HepG2 (cell line): Measurements from ENCODE around the gene ERV3-1. TPM values are rescaled to one million over a fixed set of nuclear protein-coding genes. Genes with fewer than 3 reads are reported as not detected.

Experiments
- ATAC-seq: fragments of 200-7000 bp; cut with Tn5 transposase; 3 replicates; pipeline ENCODE4 v1.9.1; 2020; ENCODE audit warnings: mild to moderate bottlenecking, moderate library complexity
- BruUV-seq: library from RNA; stranded (reverse); fragments of 400-500 nt; replicated peaks from 2 replicates; lab custom pipeline; 2021; lab: Mats Ljungman, UMichigan
- CTCF ChIA-PET: fragments of 300-600 bp; formaldehyde crosslinking; extraction: SDS; loops from one replicate; lab custom pipeline; 2021; ENCODE audit warnings: low total read pairs, inconsistent platforms, low intra/inter-chr PET ratio; lab: Yijun Ruan, JAX
- POLR2A ChIA-PET: fragments of 350-600 bp; sonication (Branson Sonifier 250); formaldehyde crosslinking; loops from one replicate; lab custom pipeline; 2020; ENCODE audit warnings: antibody characterized with exemption, inconsistent platforms; lab: Yijun Ruan, JAX
- DNase-seq: peaks from one replicate; pipeline ENCODE4 v3.0.0-alpha.2; 2015; ENCODE audit warnings: low spot score
- FAIRE-seq: peaks from 3 replicates; lab custom pipeline; 2011; peaks lifted over from hg19 to GRCh38; lab: Jason Lieb, UNC
- H2AFZ ChIP-seq: one replicate; pipeline ENCODE4 v1.6.1; 2011; ENCODE audit warnings: low read length, inconsistent platforms
- H3K27ac ChIP-seq: fragments of 300-600 bp; 3 replicates; pipeline ENCODE4 v1.8.0; 2011; ENCODE audit warnings: mixed run types, mild to moderate bottlenecking, mixed read lengths, low read length, inconsistent platforms; ENCODE audit not compliant: insufficient read depth; ENCODE audit errors: extremely low read length
- H3K27me3 ChIP-seq, 2 experiments: fragments of 200-600 bp in 1 of 2; 2 replicates in 1 of 2; 3 replicates in 1 of 2; pipeline versions ENCODE4 v1.6.0 to v1.8.0; 2011; ENCODE audit warnings: low read length in 2 of 2, mild to moderate bottlenecking in 2 of 2, moderate library complexity in 2 of 2, inconsistent platforms in 1 of 2; ENCODE audit not compliant: insufficient read depth in 2 of 2, control insufficient read depth in 1 of 2
- H3K36me3 ChIP-seq, 2 experiments: fragments of 200-600 bp in 1 of 2; replicated peaks in 1 of 2; 2 replicates in 1 of 2; 3 replicates in 1 of 2; pipeline versions ENCODE4 v1.5.1 to v1.8.0; 2011; ENCODE audit warnings: low read length in 2 of 2, inconsistent platforms in 1 of 2; ENCODE audit not compliant: insufficient read depth in 2 of 2, control insufficient read depth in 1 of 2
- H3K4me1 ChIP-seq: 2 replicates; pipeline ENCODE4 v1.5.1; 2012; ENCODE audit warnings: low read length, inconsistent platforms; ENCODE audit not compliant: insufficient read depth
- H3K4me2 ChIP-seq: 2 replicates; pipeline ENCODE4 v1.6.0; 2011; ENCODE audit warnings: low read depth, low read length, inconsistent platforms
- H3K4me3 ChIP-seq, 3 experiments: fragments of 200-600 bp in 1 of 3; sonication (generic), shearing (Covaris generic) in 1 of 3; replicated peaks in 1 of 3; 2 replicates each; pipeline ENCODE4 v1.5.1; 2011 to 2016; ENCODE audit warnings: low read length in 3 of 3, inconsistent platforms in 2 of 3, low read depth in 2 of 3, mild to moderate bottlenecking in 2 of 3, control low read depth in 1 of 3, mixed read lengths in 1 of 3; ENCODE audit not compliant: insufficient read depth in 1 of 3
- H3K79me2 ChIP-seq: one replicate; pipeline ENCODE4 v1.6.1; 2011; ENCODE audit warnings: low read length, inconsistent platforms; ENCODE audit not compliant: insufficient read depth
- H3K9ac ChIP-seq: 2 replicates; pipeline ENCODE4 v1.6.0; 2011; ENCODE audit warnings: mild to moderate bottlenecking, low read depth, low read length, inconsistent platforms; ENCODE audit not compliant: insufficient read depth
- H3K9me3 ChIP-seq: 2 replicates; pipeline ENCODE4 v1.5.1; 2012; ENCODE audit warnings: mild to moderate bottlenecking, low read length
- H4K20me1 ChIP-seq: 2 replicates; pipeline ENCODE4 v1.6.0; 2011; ENCODE audit warnings: inconsistent platforms, mild to moderate bottlenecking, low read length, moderate library complexity; ENCODE audit not compliant: insufficient read depth
- AGO2 ChIP-seq: fragments of 200-400 bp; formaldehyde crosslinking; optimal IDR thresholded peaks from 2 replicates; pipeline ENCODE3; 2017; ENCODE audit warnings: mild to moderate bottlenecking, low read depth, low read length, moderate library complexity
- FOSL2 ChIP-seq: sonication (generic); formaldehyde crosslinking; IDR thresholded peaks from 2 replicates; pipeline ENCODE4 v1.4.0; 2020; ENCODE audit warnings: missing genetic modification reagents
- FOXK1 ChIP-seq: sonication (generic); formaldehyde crosslinking; IDR thresholded peaks from 2 replicates; pipeline ENCODE4 v1.4.0; 2020; ENCODE audit warnings: low read depth, missing genetic modification reagents, borderline replicate concordance
- GATAD1 ChIP-seq: IDR thresholded peaks from 2 replicates; pipeline ENCODE4 v1.6.1; 2016; ENCODE audit warnings: missing genetic modification reagents, missing compliant biosample characterization
- HNF4A ChIP-seq: sonication (generic); formaldehyde crosslinking; IDR thresholded peaks from 2 replicates; pipeline ENCODE4 v1.4.0; 2020; ENCODE audit warnings: missing genetic modification reagents
- IKZF4 ChIP-seq: sonication (generic); formaldehyde crosslinking; IDR thresholded peaks from 2 replicates; pipeline ENCODE4 v1.5.1; 2020; ENCODE audit warnings: borderline replicate concordance, mild to moderate bottlenecking, low read depth, missing genetic modification reagents; ENCODE audit errors: not compliant biosample characterization
- POLR2AphosphoS2 ChIP-seq: IDR thresholded peaks from 2 replicates; pipeline ENCODE4 v1.6.1; 2011; ENCODE audit warnings: low read depth, low read length, improper control_type of control experiment
- SP4 ChIP-seq: sonication (generic); formaldehyde crosslinking; IDR thresholded peaks from 2 replicates; pipeline ENCODE4 v1.8.1; 2023; ENCODE audit warnings: mild to moderate bottlenecking, missing genetic modification reagents
- TAF1 ChIP-seq: sonication (generic); formaldehyde crosslinking; IDR thresholded peaks from 2 replicates; pipeline ENCODE4 v1.4.0; 2020; ENCODE audit warnings: missing genetic modification reagents
- XRCC5 ChIP-seq: fragments of 200-400 bp; formaldehyde crosslinking; optimal IDR thresholded peaks from 2 replicates; pipeline ENCODE3; 2017; ENCODE audit warnings: mild to moderate bottlenecking, low read length
- ZFX ChIP-seq: sonication (generic); formaldehyde crosslinking; IDR thresholded peaks from 2 replicates; pipeline ENCODE4 v1.4.0; 2020; ENCODE audit warnings: mild to moderate bottlenecking, low read depth, missing genetic modification reagents, moderate library complexity
- ZNF383 ChIP-seq: sonication (generic); formaldehyde crosslinking; IDR thresholded peaks from 2 replicates; pipeline ENCODE4 v1.4.0; 2020; ENCODE audit warnings: missing genetic modification reagents, mild to moderate bottlenecking, borderline replicate concordance
- ZNF558 ChIP-seq: sonication (generic); formaldehyde crosslinking; IDR thresholded peaks from 2 replicates; pipeline ENCODE4 v1.9.0; 2022; ENCODE audit warnings: mild to moderate bottlenecking, missing genetic modification reagents, borderline replicate concordance
- ZNF709 ChIP-seq: sonication (generic); formaldehyde crosslinking; IDR thresholded peaks from 2 replicates; pipeline ENCODE4 v1.5.0; 2020; ENCODE audit warnings: mild to moderate bottlenecking, missing genetic modification reagents
- ZNF772 ChIP-seq: sonication (generic); formaldehyde crosslinking; IDR thresholded peaks from 2 replicates; pipeline ENCODE4 v1.5.0; 2020; ENCODE audit warnings: mild to moderate bottlenecking, missing genetic modification reagents
- ZSCAN20 ChIP-seq: sonication (generic); formaldehyde crosslinking; IDR thresholded peaks from 2 replicates; pipeline ENCODE4 v1.4.0; 2020; ENCODE audit warnings: missing genetic modification reagents, mild to moderate bottlenecking, borderline replicate concordance
- WGBS: methylation state at CpG from one replicate; pipeline ENCODE4 v1.1.6; 2017; ENCODE audit warnings: low lambda C conversion rate; 5-methylcytosine and 5-hydroxymethylcytosine counted together
- in situ Hi-C: cut with HindIII; loops from 2 replicates; pipeline ENCODE4 v1.10.0; 2017; ENCODE audit warnings: low pct_unique_long_range_greater_than_20kb; ENCODE audit not compliant: extremely low pct_ligation_motif_present
- intact Hi-C: fragments of 100-400 bp; cut with micrococcal nuclease; formaldehyde crosslinking; loops from one replicate; pipeline ENCODE4 v1.10.0; 2022; ENCODE audit not compliant: unreplicated experiment
- polyA plus RNA-seq, 8 experiments: library from polyadenylated mRNA; depleted of rRNA in 3 of 8; stranded (reverse) in 7 of 8; unstranded in 1 of 8; fragments of >200 nt; fragmentation: Illumina TruSeq in 4 of 8; extraction: Trizol in 4 of 8; gene quantifications; 2 replicates each; pipeline versions ENCODE4 v1.2.1 to v1.2.3, GENCODE V29; 2011 to 2016; ENCODE audit warnings: low read depth in 4 of 8, missing spikeins in 1 of 8, mixed read lengths in 1 of 8; ENCODE audit not compliant: insufficient read depth in 1 of 8
- total RNA-seq, 5 experiments: library from RNA; depleted of rRNA; stranded (reverse); fragments of >200 nt; fragmentation: Illumina TruSeq; extraction: Trizol; gene quantifications; 2 replicates each; pipeline ENCODE4 v1.2.3, GENCODE V29; 2016; ENCODE audit warnings: low read depth in 1 of 5
- TF ChIP-seq, protein P1 (sequence below): sonication (generic); formaldehyde crosslinking; IDR thresholded peaks from 2 replicates; pipeline ENCODE4 v1.4.0; 2020; ENCODE audit warnings: missing genetic modification reagents, borderline replicate concordance
- TF ChIP-seq, protein P2 (sequence below): IDR thresholded peaks from 2 replicates; pipeline ENCODE4 v1.6.1; 2018; ENCODE audit warnings: missing genetic modification reagents

Gene ERV3-1
- total and polyA plus RNA-seq, 2 of the 13 experiments (the other 11 are each of a cell fraction or from before 2014, with no cell fraction given), result 20.4 to 86.3 TPM

DNA sequence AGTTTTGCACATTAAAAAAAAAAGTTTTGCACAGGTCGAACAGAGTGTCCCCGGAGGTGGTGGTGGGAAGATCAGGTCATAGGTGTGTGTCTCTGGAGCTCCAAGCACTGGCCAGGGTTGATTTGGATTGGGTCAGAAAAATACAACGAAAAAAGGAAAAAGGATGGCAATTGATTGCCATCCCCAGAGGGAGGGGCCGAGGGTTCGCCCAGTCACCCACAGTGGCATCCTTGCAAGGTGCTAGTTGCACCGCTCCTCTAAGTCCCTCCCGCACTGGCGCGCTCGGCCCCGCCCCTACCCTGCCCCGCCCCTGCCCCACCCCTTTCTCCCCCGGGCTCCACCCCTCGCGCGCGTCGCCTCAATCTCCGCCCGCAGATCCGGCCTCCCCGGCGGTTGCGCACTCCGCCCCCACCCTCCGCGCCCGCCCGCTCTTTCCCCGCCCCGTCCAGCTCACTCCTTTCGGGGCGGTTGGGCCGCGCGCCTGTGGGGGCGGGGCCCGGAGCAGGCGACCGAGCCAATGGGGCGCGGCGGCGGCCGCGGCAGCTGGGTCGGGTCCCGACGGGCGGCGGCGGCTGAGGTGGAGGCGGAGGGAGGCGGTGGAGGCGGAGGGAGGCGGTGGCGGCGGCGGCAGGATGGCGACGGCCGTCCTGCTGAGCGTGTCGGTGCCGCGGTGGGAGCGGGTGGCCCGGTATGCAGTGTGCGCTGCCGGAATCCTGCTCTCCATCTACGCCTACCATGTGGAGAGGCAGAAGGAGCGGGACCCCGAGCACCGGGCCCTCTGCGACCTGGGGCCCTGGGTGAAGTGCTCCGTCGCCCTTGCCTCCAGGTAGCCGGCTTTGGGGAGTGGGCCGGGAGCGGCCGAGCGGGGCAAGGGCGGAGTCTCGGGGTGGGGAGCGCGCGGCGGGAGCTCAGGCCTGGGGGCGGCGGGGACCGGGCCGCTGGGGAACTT lies 31.5 kb upstream of the ERV3-1 start:
- Histone ChIP-seq H4K20me1 (peaks cover 11% of the 10 kb centered on the region; the same call in 1 of the 2 replicates), H3K9ac (peak overlapping the region; percentile 83), H3K9me3 (no peaks in the 10 kb centered on the region), H3K79me2 (peaks cover 32% of the 10 kb centered on the region), H3K36me3 (no peaks in the 10 kb centered on the region; a peak in 1 of 5 replicates), H3K4me2 (peak overlapping the region; percentile 60; the same call in 1 of the 2 replicates), H3K4me1 (peaks cover 42% of the 10 kb centered on the region), H2AFZ (no peak overlapping the region), H3K27me3 (no peaks in the 10 kb centered on the region), H3K27ac (peak overlapping the region; percentile 85), H3K4me3 (peak overlapping the region; percentile 75 to 91 (median 91); a peak in 5 of 6 replicates)
- ATAC-seq (peak; percentile 85), DNase-seq (peak; percentile 78), FAIRE-seq (no peak)
- BruUV-seq, result no TSS peak
- intact Hi-C loops, result loop anchor here (5.0 kb wide), 1 partner anchor 36 kb away; no protein-coding TSS in a partner anchor
- in situ Hi-C loops, result no loop called here
- POLR2A ChIA-PET, result interaction anchor here (0.7 to 3.8 kb wide), 8 partner anchors 16 to 305 kb away, joined by 3 to 68 read pairs (median 4); partner anchors contain the start of gene ERV3-1
- CTCF ChIA-PET, result no interaction called here
- 3% methylated on average over 43 of the region's 92 CpGs for WGBS
- no peak; the same call in 1 of the 2 replicates for TF ChIP-seq ZNF558
- no peak for TF ChIP-seq GATAD1 (CRISPR knock-in tag)
- no peak for TF ChIP-seq XRCC5
- no peak for TF ChIP-seq ZNF383
- peak; percentile 60 for TF ChIP-seq ZFX (CRISPR knock-in tag)
- TF ChIP-seq AGO2, result peak; percentile 48
- TF ChIP-seq POLR2AphosphoS2, result no peak
- no peak for TF ChIP-seq FOSL2
- TF ChIP-seq, protein P1, sequence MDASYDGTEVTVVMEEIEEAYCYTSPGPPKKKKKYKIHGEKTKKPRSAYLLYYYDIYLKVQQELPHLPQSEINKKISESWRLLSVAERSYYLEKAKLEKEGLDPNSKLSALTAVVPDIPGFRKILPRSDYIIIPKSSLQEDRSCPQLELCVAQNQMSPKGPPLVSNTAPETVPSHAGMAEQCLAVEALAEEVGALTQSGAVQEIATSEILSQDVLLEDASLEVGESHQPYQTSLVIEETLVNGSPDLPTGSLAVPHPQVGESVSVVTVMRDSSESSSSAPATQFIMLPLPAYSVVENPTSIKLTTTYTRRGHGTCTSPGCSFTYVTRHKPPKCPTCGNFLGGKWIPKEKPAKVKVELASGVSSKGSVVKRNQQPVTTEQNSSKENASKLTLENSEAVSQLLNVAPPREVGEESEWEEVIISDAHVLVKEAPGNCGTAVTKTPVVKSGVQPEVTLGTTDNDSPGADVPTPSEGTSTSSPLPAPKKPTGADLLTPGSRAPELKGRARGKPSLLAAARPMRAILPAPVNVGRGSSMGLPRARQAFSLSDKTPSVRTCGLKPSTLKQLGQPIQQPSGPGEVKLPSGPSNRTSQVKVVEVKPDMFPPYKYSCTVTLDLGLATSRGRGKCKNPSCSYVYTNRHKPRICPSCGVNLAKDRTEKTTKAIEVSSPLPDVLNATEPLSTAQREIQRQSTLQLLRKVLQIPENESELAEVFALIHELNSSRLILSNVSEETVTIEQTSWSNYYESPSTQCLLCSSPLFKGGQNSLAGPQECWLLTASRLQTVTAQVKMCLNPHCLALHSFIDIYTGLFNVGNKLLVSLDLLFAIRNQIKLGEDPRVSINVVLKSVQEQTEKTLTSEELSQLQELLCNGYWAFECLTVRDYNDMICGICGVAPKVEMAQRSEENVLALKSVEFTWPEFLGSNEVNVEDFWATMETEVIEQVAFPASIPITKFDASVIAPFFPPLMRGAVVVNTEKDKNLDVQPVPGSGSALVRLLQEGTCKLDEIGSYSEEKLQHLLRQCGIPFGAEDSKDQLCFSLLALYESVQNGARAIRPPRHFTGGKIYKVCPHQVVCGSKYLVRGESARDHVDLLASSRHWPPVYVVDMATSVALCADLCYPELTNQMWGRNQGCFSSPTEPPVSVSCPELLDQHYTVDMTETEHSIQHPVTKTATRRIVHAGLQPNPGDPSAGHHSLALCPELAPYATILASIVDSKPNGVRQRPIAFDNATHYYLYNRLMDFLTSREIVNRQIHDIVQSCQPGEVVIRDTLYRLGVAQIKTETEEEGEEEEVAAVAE, result no peak
- no peak; the same call in 1 of the 2 replicates for TF ChIP-seq ZNF709 (CRISPR knock-in tag)
- TF ChIP-seq SP4 (CRISPR knock-in tag), result peak; percentile 77; the same call in 1 of the 2 replicates
- no peak for TF ChIP-seq HNF4A
- no peak for TF ChIP-seq FOXK1 (CRISPR knock-in tag)
- TF ChIP-seq, protein P2, sequence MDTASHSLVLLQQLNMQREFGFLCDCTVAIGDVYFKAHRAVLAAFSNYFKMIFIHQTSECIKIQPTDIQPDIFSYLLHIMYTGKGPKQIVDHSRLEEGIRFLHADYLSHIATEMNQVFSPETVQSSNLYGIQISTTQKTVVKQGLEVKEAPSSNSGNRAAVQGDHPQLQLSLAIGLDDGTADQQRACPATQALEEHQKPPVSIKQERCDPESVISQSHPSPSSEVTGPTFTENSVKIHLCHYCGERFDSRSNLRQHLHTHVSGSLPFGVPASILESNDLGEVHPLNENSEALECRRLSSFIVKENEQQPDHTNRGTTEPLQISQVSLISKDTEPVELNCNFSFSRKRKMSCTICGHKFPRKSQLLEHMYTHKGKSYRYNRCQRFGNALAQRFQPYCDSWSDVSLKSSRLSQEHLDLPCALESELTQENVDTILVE (CRISPR knock-in tag), result 0 out of 2 replicates have a peak, but pooled peaks have one; percentile 18
- TF ChIP-seq ZNF772 (CRISPR knock-in tag), result 0 out of 2 replicates have a peak, but pooled peaks have one; percentile 9
- TF ChIP-seq IKZF4 (CRISPR knock-in tag), result no peak
- TF ChIP-seq TAF1 (CRISPR knock-in tag), result peak; percentile 88
- TF ChIP-seq ZSCAN20, result no peak
